ENCODE measurements around the gene TRIP12.
"Not testable (repeated sequence)": the region's sequence is repeated elsewhere in the genome, so short reads cannot be mapped to it uniquely, and the experiment has no call there.

Gene TRIP12

DNA sequence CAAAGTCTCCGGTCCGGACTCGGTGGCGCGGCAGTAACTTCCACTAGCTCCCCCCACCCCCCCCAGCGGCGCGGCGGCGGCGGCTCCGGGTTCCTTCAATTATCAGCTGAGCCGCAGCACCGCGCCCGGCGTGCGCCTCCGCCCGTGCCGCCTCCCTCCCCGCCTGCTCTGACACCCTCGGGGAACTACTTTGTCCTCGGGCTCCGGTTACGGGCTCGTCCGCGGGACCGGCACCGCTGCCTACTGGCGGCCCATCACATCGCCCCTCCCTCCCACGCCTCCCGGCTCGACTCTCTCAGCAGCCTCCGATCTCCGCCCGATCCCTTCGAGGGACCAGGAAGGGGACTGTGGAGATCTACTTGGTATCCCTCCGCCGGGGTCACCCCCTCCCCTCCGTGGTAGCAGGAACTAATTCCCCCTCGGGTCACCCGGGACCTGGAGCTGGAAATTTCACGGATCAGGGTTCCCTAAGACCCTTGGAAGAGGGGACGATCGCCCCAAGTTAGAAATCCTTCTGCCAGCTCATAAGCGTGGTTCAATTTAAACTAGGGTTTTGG, at the start of gene TRIP12:
Gene TRIP12 (minus strand): TSS at position 118 of the 557 bp plus-strand sequence. CDS start 41,930 bp downstream, outside the sequence.
- H3K4me1 Mint-ChIP-seq: peaks cover 21 to 22% of the 10 kb centered on the region in 2 donors
- peaks cover 2 to 4% of the 10 kb centered on the region in 2 donors for H3K9me3 Mint-ChIP-seq
- peak within 1 kb of the TSS; percentile 100 for H3K27ac Mint-ChIP-seq
- ATAC-seq (replicated peaks) (peak; percentile 78 to 82), DNase-seq (peak; percentile 93)
- H3K36me3 Mint-ChIP-seq: peaks cover 10 to 25% of the 10 kb centered on the region in 2 donors
- H3K4me3 Mint-ChIP-seq: peak within 1 kb of the TSS; percentile 96 to 98
- H3K27me3 Mint-ChIP-seq: no peaks in the 10 kb centered on the region

DNA sequence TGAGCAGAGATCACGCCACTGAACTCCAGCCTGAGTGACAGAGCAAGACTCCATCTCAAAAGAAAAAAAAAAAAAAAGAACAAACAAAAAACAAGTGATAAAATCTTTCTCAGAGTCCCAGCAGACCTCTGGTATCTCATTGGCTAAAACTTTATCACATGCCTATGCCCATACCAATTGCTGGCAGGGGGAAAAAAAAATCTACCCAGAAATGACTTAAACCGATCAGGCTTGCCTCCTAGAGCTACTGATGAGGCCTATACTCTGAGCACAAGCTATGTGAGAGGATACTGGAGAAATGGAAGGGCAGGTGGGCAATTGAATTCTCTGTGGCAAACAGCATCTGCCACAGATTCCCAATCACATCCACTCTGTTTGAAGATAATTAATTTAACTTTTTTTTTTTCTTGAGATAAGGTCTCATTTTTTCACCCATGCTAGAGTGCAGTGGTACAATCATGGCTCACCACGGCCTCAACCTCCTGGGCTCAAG, 49.5 kb upstream of the TRIP12 start:
- Mint-ChIP-seq H3K36me3 (no peaks in the 10 kb centered on the region), H3K9me3 (no peaks in the 10 kb centered on the region), H3K27me3 (no peaks in the 10 kb centered on the region), H3K4me3 (no peak overlapping the region), H3K27ac (no peak overlapping the region), H3K4me1 (no peaks in the 10 kb centered on the region)
- DNase-seq: no peak
- ATAC-seq (replicated peaks): no peak

DNA sequence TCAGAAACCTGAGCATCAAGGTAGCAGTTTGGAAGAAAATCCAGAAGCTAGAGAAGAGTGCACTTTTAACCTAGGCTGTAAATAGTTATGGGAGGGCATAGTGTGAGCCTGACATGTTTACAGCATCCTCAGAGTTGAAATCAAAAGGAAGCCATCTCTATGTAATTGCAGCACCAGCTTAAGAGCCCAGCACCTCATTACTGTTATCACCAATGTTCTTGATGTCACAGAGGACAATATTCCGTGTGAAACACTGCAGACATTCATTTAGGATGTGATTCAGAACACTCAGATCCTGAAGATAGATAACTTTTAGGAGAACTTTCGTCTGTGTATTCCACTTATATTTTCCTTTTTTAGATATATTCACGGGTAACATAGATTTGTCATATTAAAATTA, 48.6 kb upstream of the TRIP12 start:
- ATAC-seq (replicated peaks) (no peak), DNase-seq (no peak)
- no peaks in the 10 kb centered on the region for H3K27me3 Mint-ChIP-seq
- H3K9me3 Mint-ChIP-seq: no peaks in the 10 kb centered on the region
- H3K4me1 Mint-ChIP-seq: no peaks in the 10 kb centered on the region
- H3K4me3 Mint-ChIP-seq: no peak overlapping the region
- H3K27ac Mint-ChIP-seq: no peak overlapping the region
- H3K36me3 Mint-ChIP-seq: peaks cover 0 to 2% of the 10 kb centered on the region in 2 donors

- Mint-ChIP-seq H3K27me3 (no peaks in the 10 kb centered on the region), H3K4me1 (no peaks in the 10 kb centered on the region), H3K27ac (no peak overlapping the region), H3K4me3 (no peak overlapping the region), H3K9me3 (no peaks in the 10 kb centered on the region), H3K36me3 (peaks cover 0 to 2% of the 10 kb centered on the region in 2 donors)
- ATAC-seq (replicated peaks) (no peak), DNase-seq (no peak)
These were observed 48.1 kb upstream of the TRIP12 start for GRCh38 chr2:229969921-229970320.

DNA sequence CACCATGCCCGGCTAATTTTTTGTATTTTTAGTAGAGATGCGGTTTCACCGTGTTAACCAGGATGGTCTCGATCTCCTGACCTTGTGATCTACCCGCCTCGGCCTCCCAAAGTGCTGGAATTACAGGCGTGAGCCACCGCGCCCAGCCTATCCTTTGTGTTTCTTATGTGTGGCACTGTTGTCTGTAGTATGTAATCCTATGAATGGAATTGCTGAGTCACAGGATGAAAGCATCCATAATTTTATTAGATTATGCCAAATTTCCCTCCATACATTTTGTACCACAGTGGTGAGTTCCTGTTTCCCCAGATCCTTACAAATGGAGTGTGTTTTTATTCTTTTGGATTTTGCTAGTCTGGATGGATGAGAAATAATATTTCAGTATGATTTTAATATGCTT, 41.8 kb upstream of the TRIP12 start:
- H3K4me3 Mint-ChIP-seq; H3K27ac Mint-ChIP-seq; H3K27me3 Mint-ChIP-seq; ATAC-seq (replicated peaks); H3K9me3 Mint-ChIP-seq; H3K36me3 Mint-ChIP-seq; H3K4me1 Mint-ChIP-seq; DNase-seq: not testable (repeated sequence)

GRCh38 chr2:229956491-229956890, 34.7 kb upstream of the TRIP12 start:
- ATAC-seq (replicated peaks): no peak
- H3K4me3 Mint-ChIP-seq: no peak overlapping the region
- no peaks in the 10 kb centered on the region for H3K4me1 Mint-ChIP-seq
- H3K27ac Mint-ChIP-seq: no peak overlapping the region
- H3K27me3 Mint-ChIP-seq: no peaks in the 10 kb centered on the region
- no peaks in the 10 kb centered on the region for H3K36me3 Mint-ChIP-seq
- H3K9me3 Mint-ChIP-seq: no peaks in the 10 kb centered on the region
- DNase-seq: no peak

DNA sequence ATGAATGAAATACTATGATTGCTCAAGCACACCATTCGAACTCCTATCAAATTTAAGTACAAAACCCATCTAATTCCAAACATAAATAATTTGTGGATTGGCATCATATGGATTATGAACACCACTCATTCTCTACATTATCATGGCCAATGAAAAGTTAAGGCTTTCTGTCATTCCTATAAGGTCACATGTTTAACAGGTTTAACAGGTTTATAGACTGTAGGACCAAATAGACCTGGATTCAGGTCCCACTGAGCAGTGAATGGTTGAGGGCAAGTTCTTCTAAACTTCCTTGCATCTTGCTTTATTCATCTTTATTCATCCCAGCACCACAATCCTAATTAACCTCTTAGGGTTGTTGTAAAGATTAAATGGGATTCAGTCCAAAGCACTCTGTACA, 33.9 kb upstream of the TRIP12 start:
- Mint-ChIP-seq H3K4me1 (no peaks in the 10 kb centered on the region), H3K27me3 (no peaks in the 10 kb centered on the region), H3K4me3 (no peak overlapping the region), H3K9me3 (no peaks in the 10 kb centered on the region), H3K27ac (no peak overlapping the region), H3K36me3 (no peaks in the 10 kb centered on the region)
- DNase-seq: no peak
- no peak for ATAC-seq (replicated peaks)

GRCh38 chr2:229952256-229952835, 30.5 kb upstream of the TRIP12 start:
- Mint-ChIP-seq H3K27me3 (no peaks in the 10 kb centered on the region), H3K27ac (no peak overlapping the region), H3K4me3 (no peak overlapping the region), H3K4me1 (peaks cover 4 to 6% of the 10 kb centered on the region in 2 donors), H3K36me3 (no peaks in the 10 kb centered on the region), H3K9me3 (no peaks in the 10 kb centered on the region)
- ATAC-seq (replicated peaks) (no peak), DNase-seq (no peak)

DNA sequence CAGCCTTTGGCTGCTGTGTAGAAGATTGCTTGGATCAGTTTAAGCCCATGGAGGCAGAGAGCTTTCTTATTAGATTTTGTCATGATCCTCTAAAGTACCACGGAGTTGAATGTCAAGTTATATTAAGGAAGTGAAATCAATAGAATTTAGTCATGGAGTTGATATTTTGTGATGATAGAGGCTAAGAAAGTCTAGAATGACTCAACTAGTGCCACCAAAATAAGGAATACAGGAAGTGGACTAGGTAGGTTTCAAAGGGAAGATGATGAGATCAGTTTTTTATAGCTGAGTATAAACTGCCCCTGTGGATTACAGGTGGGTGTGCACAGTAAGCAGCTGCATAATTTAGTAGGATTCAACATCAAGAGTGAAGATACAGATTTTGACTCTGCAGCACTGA, 25.7 kb upstream of the TRIP12 start:
- H3K36me3 Mint-ChIP-seq: peaks cover 0 to 4% of the 10 kb centered on the region in 2 donors
- no peaks in the 10 kb centered on the region for H3K9me3 Mint-ChIP-seq
- DNase-seq (no peak), ATAC-seq (replicated peaks) (peak; percentile 96 to 97)
- H3K27me3 Mint-ChIP-seq: no peaks in the 10 kb centered on the region
- H3K27ac Mint-ChIP-seq: no peak overlapping the region
- H3K4me3 Mint-ChIP-seq: peak overlapping the region; percentile 11 to 22
- peaks cover 15 to 19% of the 10 kb centered on the region in 2 donors for H3K4me1 Mint-ChIP-seq

DNA sequence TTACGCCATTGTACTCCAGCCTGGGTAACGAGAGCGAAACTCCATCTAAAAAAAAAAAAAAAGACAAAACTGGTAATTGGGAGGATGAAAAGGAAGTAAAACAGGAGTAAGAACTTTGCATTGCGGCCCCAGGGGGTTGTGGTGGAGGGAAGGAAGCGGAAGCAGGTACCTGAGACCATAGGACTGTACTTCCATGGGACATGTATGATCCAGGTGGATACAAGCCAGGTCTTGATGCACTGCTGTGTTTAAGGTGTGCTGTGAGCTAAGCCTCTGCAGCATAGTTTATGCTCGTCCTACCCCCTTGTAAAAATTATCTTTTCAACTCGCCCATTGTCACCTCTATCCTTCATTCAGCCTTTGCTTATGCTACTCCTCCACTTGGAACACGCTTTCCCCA, 24.2 kb upstream of the TRIP12 start:
- Mint-ChIP-seq H3K27me3 (no peaks in the 10 kb centered on the region), H3K36me3 (peaks cover 0 to 4% of the 10 kb centered on the region in 2 donors), H3K9me3 (no peaks in the 10 kb centered on the region), H3K4me1 (peaks cover 15 to 19% of the 10 kb centered on the region in 2 donors), H3K4me3 (no peak overlapping the region), H3K27ac (no peak overlapping the region)
- no peak for DNase-seq
- no peak for ATAC-seq (replicated peaks)

DNA sequence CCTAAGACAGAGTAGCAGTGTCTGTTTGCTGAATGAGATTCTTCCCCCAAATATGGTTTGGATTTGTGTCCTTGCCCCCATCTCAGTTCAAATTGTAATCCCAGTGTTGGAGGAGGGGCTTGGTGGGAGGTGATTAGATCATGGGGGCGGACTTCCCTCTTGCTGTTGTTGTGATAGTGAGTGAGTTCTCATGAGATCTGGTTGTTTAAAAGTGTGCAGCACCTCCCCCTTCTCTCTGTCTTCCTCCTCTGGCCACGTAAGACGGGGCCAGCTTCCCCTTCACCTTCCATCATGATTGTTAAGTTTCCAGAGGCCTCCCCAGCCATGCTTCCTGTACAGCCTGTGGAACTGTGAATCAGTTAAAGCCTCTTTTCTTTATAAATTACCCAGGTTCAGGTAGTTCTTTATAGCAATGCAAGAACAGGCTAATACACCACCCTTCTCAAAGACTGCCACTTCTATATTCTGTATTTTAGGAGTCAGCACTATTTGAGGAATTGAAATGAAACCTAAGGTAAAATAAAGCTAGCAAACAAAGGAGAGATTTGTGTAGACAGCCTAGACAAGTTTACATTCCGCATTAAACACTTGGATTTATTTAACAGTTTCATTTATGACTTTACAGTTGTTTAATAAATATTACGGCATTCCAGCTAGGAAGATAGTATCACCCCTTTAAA, 22.1 kb upstream of the TRIP12 start:
- no peak for DNase-seq
- H3K9me3 Mint-ChIP-seq: no peaks in the 10 kb centered on the region
- H3K27me3 Mint-ChIP-seq: no peaks in the 10 kb centered on the region
- no peak overlapping the region for H3K4me3 Mint-ChIP-seq
- ATAC-seq (replicated peaks): no peak
- no peak overlapping the region for H3K27ac Mint-ChIP-seq
- peaks cover 15 to 19% of the 10 kb centered on the region in 2 donors for H3K4me1 Mint-ChIP-seq
- peaks cover 0 to 4% of the 10 kb centered on the region in 2 donors for H3K36me3 Mint-ChIP-seq

DNA sequence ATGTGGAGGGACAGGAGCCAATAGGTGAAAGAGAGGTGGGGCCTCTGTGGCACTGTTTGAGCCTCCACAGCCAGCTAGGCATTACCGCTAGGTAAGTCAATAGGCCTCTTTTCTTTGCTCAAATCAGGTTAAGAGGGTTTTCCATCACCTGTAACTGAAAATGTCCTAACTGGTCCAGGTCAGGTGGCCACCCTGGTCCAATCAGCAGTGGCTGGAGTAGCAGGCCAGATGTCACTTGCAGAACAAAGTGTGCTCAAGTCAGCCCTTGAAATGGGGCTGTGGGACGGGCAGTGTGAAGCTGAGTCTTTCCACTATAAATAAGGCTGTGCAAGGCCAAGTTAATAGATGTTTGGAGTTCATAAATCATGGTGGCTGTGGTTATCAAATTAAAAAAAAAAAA, 21.4 kb upstream of the TRIP12 start:
- Mint-ChIP-seq H3K27ac (no peak overlapping the region), H3K4me1 (peaks cover 15 to 19% of the 10 kb centered on the region in 2 donors), H3K4me3 (no peak overlapping the region), H3K27me3 (no peaks in the 10 kb centered on the region), H3K9me3 (no peaks in the 10 kb centered on the region), H3K36me3 (peaks cover 0 to 4% of the 10 kb centered on the region in 2 donors)
- ATAC-seq (replicated peaks) (no peak), DNase-seq (no peak)

DNA sequence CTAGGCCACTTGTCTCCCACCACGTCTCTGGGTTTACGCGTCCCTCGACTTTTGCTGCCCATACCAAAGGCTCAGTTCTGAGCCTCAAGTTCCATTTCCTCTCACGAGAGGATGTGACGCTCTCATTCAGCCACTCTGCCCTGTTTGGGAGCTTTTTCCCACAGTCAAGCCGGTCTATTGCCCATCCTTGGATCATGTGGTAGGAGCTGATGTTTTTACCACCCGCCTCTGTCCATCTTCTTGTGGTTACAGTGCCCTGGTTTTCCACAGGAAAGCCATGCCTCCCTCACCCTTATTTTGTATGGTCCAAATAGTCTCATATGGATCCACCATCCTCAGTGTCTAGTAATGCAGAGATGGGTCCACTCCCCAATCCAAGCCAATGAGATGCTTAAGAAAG, 20.9 kb upstream of the TRIP12 start:
- DNase-seq (no peak), ATAC-seq (replicated peaks) (no peak)
- Mint-ChIP-seq H3K27me3 (no peaks in the 10 kb centered on the region), H3K4me1 (peaks cover 13 to 16% of the 10 kb centered on the region in 2 donors), H3K27ac (no peak overlapping the region), H3K4me3 (no peak overlapping the region), H3K36me3 (peaks cover 0 to 4% of the 10 kb centered on the region in 2 donors), H3K9me3 (no peaks in the 10 kb centered on the region)

- Mint-ChIP-seq H3K27me3 (no peaks in the 10 kb centered on the region), H3K4me3 (no peak overlapping the region), H3K36me3 (peaks cover 7 to 8% of the 10 kb centered on the region in 2 donors), H3K4me1 (no peaks in the 10 kb centered on the region), H3K9me3 (no peaks in the 10 kb centered on the region), H3K27ac (no peak overlapping the region)
- no peak for ATAC-seq (replicated peaks)
- no peak for DNase-seq
These were observed 15.7 kb upstream of the TRIP12 start for GRCh38 chr2:229937537-229937936.

GRCh38 chr2:229931241-229931640, 9.4 kb upstream of the TRIP12 start:
- Mint-ChIP-seq H3K27ac (no peak overlapping the region), H3K27me3 (no peaks in the 10 kb centered on the region), H3K9me3 (no peaks in the 10 kb centered on the region), H3K4me1 (no peaks in the 10 kb centered on the region), H3K36me3 (peaks cover 8 to 12% of the 10 kb centered on the region in 2 donors), H3K4me3 (no peak overlapping the region)
- no peak for ATAC-seq (replicated peaks)
- DNase-seq: no peak

All from stimulated activated naive B cell treated with anti-CD40 and anti-IgM and Interleukin-4, amounts not matched to agents 10 μg/mL and 1 μg/mL and 100 μg/mL, for 72 hours (primary cell).